Kidney epithelial cell (primary cell): ENCODE measurements around the gene MYCBP2. TPM values are rescaled to one million over a fixed set of nuclear protein-coding genes. Genes with fewer than 3 reads are reported as not detected.

Experiments used
- DNase-seq: peaks from one replicate; pipeline ENCODE4 v3.0.0-alpha.2; 2010; ENCODE audit warnings: low read depth
- H3K27me3 ChIP-seq: 2 replicates; pipeline ENCODE4 v1.6.0; 2011; ENCODE audit warnings: low read length; ENCODE audit not compliant: control insufficient read depth, insufficient read depth
- H3K36me3 ChIP-seq: 2 replicates; pipeline ENCODE4 v1.5.1; 2011; ENCODE audit warnings: low read length; ENCODE audit not compliant: control insufficient read depth, insufficient read depth
- H3K4me3 ChIP-seq: 2 replicates; pipeline ENCODE4 v1.5.1; 2011; ENCODE audit warnings: low read depth, mild to moderate bottlenecking, control low read depth, low read length
- CTCF ChIP-seq: IDR thresholded peaks from 2 replicates; pipeline ENCODE4 v1.5.1; 2011; ENCODE audit warnings: mild to moderate bottlenecking, moderate library complexity, low read length, control low read depth, inconsistent platforms; ENCODE audit not compliant: insufficient read depth, poor library complexity, severe bottlenecking
- total RNA-seq: library from RNA; depleted of rRNA; stranded (reverse); fragments of >200 nt; gene quantifications from 2 replicates; pipeline ENCODE4 v1.2.3, GENCODE V29; 2015

The MYCBP2 gene
- total RNA-seq, 1 donor from 2014 or later: 46.3 TPM

- Histone ChIP-seq H3K27me3 (no peaks in the 10 kb centered on the region), H3K4me3 (no peak overlapping the region), H3K36me3 (no peaks in the 10 kb centered on the region)
- TF ChIP-seq CTCF: no peak
- no peak for DNase-seq
Measured at GRCh38 chr13:77196052-77196618, 130.8 kb downstream of the MYCBP2 start.

- no peaks in the 10 kb centered on the region for H3K27me3 ChIP-seq
- no peak for TF ChIP-seq CTCF
- H3K36me3 ChIP-seq: no peaks in the 10 kb centered on the region
- no peak overlapping the region for H3K4me3 ChIP-seq
- DNase-seq: no peak
Measured at GRCh38 chr13:77190349-77190958, 136.4 kb downstream of the MYCBP2 start.

- Histone ChIP-seq H3K36me3 (no peaks in the 10 kb centered on the region), H3K27me3 (no peaks in the 10 kb centered on the region), H3K4me3 (no peak overlapping the region)
- no peak for DNase-seq
- TF ChIP-seq CTCF: no peak
Measured at GRCh38 chr13:77185721-77186120, 141.2 kb downstream of the MYCBP2 start.

- Histone ChIP-seq H3K27me3 (no peaks in the 10 kb centered on the region), H3K36me3 (no peaks in the 10 kb centered on the region), H3K4me3 (no peak overlapping the region)
- no peak for TF ChIP-seq CTCF
- DNase-seq: no peak
Measured at GRCh38 chr13:77184455-77184854, 142.4 kb downstream of the MYCBP2 start.

- no peak for TF ChIP-seq CTCF
- Histone ChIP-seq H3K4me3 (no peak overlapping the region), H3K27me3 (no peaks in the 10 kb centered on the region), H3K36me3 (no peaks in the 10 kb centered on the region)
- DNase-seq: no peak
Measured at GRCh38 chr13:77180011-77180410, 146.9 kb downstream of the MYCBP2 start.

GRCh38 chr13:77177646-77178045 is 149.2 kb downstream of the MYCBP2 start:
- no peak for TF ChIP-seq CTCF
- Histone ChIP-seq H3K4me3 (no peak overlapping the region), H3K36me3 (no peaks in the 10 kb centered on the region), H3K27me3 (no peaks in the 10 kb centered on the region)
- DNase-seq: no peak
